ENCODE measurements around the gene PLAAT4.

Gene PLAAT4

DNA sequence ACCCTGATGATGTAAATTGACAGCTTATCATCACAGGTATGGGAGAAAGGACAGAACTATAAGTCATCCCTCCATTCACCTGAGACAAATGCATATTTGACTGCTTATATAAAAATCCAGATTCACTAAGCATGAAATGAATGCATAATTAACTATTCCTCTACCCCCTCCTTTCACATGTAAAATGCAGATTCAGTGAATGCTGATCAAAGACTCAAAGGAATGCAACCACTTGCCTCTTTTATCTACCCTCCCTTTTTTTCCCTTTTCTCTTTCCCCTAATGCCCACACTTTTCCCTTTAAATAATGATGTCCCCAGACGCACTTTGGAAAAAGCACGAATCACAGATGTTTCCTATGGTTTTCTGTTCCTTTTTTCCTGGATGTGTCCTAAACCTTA, 4.5 kb upstream of the PLAAT4 start:
- no peak overlapping the region for H3K27ac Mint-ChIP-seq
- H3K27me3 Mint-ChIP-seq (ENCODE audit: low read depth, poor library complexity) = peaks cover 38% of the 10 kb centered on the region
- no peak for DNase-seq
- H3K36me3 Mint-ChIP-seq (ENCODE audit: low read depth) = no peaks in the 10 kb centered on the region
- H3K4me3 Mint-ChIP-seq = no peak overlapping the region
- H3K4me1 Mint-ChIP-seq = peaks cover 8% of the 10 kb centered on the region
- no peaks in the 10 kb centered on the region for H3K9me3 Mint-ChIP-seq
- TF ChIP-seq CTCF (IDR thresholded peaks at IDR 0.05) = no peak

- DNase-seq = no peak
- Mint-ChIP-seq H3K27me3 (ENCODE audit: low read depth, poor library complexity) (peaks cover 32% of the 10 kb centered on the region), H3K27ac (no peak overlapping the region), H3K36me3 (ENCODE audit: low read depth) (no peaks in the 10 kb centered on the region), H3K4me1 (peaks cover 16% of the 10 kb centered on the region), H3K9me3 (no peaks in the 10 kb centered on the region), H3K4me3 (no peak overlapping the region)
- no peak for TF ChIP-seq CTCF (IDR thresholded peaks at IDR 0.05)
These were observed 3.7 kb upstream of the PLAAT4 start for GRCh38 chr11:63532799-63533475.

DNA sequence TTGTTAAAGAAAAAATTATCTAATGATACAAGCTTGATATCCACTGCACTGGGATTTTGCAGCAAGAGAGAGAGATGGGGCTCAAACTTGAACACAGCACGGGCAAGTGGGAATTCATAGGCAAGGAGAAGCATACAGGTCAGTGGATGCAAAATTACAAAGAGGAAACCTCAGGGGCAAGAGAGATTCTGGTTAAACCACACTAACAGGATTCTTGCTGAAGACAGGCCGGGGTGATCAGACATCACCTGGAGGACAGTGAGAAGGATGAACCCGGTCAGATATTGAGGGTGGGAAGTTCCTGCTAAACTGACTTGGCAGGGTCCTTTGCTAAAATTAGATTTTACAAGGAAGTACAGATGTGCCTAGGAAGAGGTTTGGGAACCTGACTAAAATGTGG, 2.5 kb upstream of the PLAAT4 start:
- peaks cover 12% of the 10 kb centered on the region for H3K4me1 Mint-ChIP-seq
- TF ChIP-seq CTCF (IDR thresholded peaks at IDR 0.05) = no peak
- no peaks in the 10 kb centered on the region for H3K36me3 Mint-ChIP-seq (ENCODE audit: low read depth)
- no peaks in the 10 kb centered on the region for H3K9me3 Mint-ChIP-seq
- no peak overlapping the region for H3K4me3 Mint-ChIP-seq
- no peak overlapping the region for H3K27ac Mint-ChIP-seq
- peaks cover 26% of the 10 kb centered on the region for H3K27me3 Mint-ChIP-seq (ENCODE audit: low read depth, poor library complexity)
- no peak for DNase-seq

- DNase-seq = no peak
- TF ChIP-seq CTCF (IDR thresholded peaks at IDR 0.05) = no peak
- no peaks in the 10 kb centered on the region for H3K36me3 Mint-ChIP-seq (ENCODE audit: low read depth)
- no peak overlapping the region for H3K27ac Mint-ChIP-seq
- H3K9me3 Mint-ChIP-seq = no peaks in the 10 kb centered on the region
- H3K27me3 Mint-ChIP-seq (ENCODE audit: low read depth, poor library complexity) = peaks cover 18% of the 10 kb centered on the region
- no peak overlapping the region for H3K4me3 Mint-ChIP-seq
- peaks cover 10% of the 10 kb centered on the region for H3K4me1 Mint-ChIP-seq
These were observed 1.6 kb upstream of the PLAAT4 start for GRCh38 chr11:63534895-63535461.

GRCh38 chr11:63535734-63536133, 874 bp upstream of the PLAAT4 start:
- H3K4me1 Mint-ChIP-seq = peaks cover 10% of the 10 kb centered on the region

More at GRCh38 chr11:63535734-63536133, 874 bp upstream of the PLAAT4 start:
- TF ChIP-seq CTCF (IDR thresholded peaks at IDR 0.05) = no peak
- Mint-ChIP-seq H3K9me3 (no peaks in the 10 kb centered on the region), H3K27ac (no peak overlapping the region), H3K4me3 (no peak overlapping the region), H3K36me3 (ENCODE audit: low read depth) (no peaks in the 10 kb centered on the region), H3K27me3 (ENCODE audit: low read depth, poor library complexity) (peaks cover 16% of the 10 kb centered on the region)
- no peak for DNase-seq

Data from nephron progenitor cell (in vitro differentiated cells).